ENCODE results near the gene ELFN1.

Gene ELFN1

DNA sequence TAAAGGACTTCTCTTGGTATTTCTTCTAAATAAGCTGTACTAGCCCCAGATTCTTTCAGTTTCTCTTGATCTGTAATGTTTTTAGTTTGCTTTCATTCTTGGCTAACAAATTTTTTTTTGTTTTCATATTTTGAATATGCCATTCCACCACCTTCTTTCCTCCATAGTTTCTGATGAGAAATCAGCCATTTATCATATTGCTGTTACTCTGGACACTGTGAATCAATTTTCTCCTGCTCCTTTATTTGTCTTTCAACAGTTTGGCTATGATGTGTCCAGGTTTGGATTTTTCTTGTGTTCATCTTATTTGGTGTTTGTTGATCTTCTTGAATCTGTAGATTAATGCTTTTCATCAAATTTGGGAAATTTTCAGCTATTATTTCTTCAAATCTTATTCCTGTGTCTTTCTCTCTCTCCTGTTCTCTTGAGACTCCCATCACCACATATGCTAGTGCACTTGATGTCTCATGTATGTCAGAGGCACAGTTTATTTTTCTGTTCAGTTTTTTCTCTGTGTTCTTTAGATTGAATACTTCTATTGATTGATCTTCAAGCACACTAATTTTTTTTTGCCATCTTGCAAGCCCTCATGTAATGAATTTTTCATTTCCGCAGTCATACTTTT lies 15.0 kb downstream of the ELFN1 start:
- TF ChIP-seq, protein P1, sequence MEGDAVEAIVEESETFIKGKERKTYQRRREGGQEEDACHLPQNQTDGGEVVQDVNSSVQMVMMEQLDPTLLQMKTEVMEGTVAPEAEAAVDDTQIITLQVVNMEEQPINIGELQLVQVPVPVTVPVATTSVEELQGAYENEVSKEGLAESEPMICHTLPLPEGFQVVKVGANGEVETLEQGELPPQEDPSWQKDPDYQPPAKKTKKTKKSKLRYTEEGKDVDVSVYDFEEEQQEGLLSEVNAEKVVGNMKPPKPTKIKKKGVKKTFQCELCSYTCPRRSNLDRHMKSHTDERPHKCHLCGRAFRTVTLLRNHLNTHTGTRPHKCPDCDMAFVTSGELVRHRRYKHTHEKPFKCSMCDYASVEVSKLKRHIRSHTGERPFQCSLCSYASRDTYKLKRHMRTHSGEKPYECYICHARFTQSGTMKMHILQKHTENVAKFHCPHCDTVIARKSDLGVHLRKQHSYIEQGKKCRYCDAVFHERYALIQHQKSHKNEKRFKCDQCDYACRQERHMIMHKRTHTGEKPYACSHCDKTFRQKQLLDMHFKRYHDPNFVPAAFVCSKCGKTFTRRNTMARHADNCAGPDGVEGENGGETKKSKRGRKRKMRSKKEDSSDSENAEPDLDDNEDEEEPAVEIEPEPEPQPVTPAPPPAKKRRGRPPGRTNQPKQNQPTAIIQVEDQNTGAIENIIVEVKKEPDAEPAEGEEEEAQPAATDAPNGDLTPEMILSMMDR (IDR thresholded peaks at IDR 0.05; ENCODE audit: borderline replicate concordance, insufficient read depth, low read depth, low read length) = no peak

DNA sequence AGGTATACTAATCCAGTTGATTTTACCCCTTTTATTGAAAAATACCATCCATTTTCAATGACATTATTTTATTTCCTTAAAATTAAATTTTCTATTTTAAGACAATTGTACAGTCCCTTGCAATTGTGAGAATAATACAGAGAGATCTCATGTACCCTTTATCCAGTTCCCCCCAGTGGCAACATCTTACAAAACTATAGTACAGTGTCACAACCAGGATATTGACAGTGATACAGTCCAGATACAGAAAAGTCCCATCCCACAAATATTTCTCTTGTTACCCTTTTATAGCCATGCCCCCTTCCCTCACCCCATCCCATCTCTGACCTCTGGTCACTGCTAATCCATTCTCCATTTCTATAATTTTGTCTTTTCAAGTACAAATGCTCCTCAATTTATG lies 18.5 kb downstream of the ELFN1 start:
- TF ChIP-seq, protein P1 (IDR thresholded peaks at IDR 0.05; ENCODE audit: borderline replicate concordance, insufficient read depth, low read depth, low read length) = no peak
- H3K4me3 ChIP-seq (ENCODE audit: low read depth, low read length) = no peak overlapping the region

More for the DNA sequence above, 15.0 kb downstream of the ELFN1 start:
- H3K4me3 ChIP-seq (ENCODE audit: low read depth, low read length) = no peak overlapping the region

DNA sequence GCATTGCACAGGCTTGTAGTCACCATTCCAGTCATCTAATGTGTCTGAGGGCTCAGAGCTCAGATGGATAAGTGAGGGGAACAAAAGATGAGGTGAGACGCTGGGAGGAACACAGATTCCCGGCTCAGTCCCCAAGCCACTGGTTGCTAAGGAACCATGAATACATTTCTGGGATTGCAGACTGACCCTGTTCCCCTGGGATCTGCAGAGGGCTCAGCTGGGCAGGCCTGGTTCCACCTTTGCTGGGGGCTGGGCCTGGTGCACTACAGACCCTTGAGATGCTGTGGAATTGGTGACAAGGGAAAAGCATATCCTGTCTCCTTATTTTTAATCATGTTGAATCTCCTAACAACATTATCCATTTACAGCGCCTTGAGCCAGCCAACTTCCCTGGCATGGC lies 19.2 kb downstream of the ELFN1 start:
- no peak overlapping the region for H3K4me3 ChIP-seq (ENCODE audit: low read depth, low read length)
- TF ChIP-seq, protein P1 (IDR thresholded peaks at IDR 0.05; ENCODE audit: borderline replicate concordance, insufficient read depth, low read depth, low read length) = no peak

DNA sequence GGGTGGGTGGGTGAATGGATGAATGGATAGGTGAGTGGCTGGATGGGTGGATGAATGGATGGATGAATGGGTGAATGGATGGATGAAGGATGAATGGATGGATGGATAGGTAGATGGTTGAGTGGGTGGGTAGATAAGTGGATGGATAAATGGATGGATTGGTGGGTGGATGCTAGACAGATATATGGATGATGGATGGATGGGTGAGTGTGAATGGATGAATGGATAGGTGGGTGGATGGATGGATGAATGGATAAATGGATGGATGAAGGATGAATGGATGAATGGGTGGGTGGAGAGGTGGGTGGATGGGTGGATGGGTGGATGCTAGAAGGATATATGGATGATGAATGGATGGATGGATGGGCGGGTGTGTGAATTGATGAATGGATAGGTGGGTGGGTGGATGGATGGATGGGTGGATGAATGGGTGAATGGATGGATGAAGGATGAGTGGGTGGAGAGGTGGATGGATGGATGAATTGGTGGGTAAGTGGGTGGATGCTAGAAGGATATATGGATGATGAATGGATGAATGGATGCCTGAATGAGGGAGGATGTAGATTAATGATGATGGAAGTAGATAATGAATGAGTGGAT lies 20.4 kb downstream of the ELFN1 start:
- no peak overlapping the region for H3K4me3 ChIP-seq (ENCODE audit: low read depth, low read length)
- TF ChIP-seq, protein P1 (IDR thresholded peaks at IDR 0.05; ENCODE audit: borderline replicate concordance, insufficient read depth, low read depth, low read length) = no peak

DNA sequence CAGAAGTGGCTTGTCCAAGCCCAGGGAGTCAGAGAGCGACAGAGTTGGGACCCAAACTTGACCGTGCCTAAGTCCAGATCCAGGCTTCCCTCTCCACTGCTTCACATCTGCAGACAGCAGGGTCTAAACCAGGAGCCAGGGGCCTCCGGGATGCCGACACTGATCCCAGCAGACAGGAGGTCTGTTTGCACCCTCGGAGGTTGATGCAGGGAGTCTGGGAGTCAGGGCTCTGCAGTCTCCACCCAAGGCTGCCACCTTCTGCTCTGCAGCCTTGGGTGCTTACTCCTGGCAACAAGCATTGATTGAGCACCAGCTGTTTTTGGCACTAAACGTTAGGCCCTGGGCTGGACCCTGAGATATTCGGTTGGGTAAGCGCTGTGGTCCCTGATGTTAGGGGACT lies 21.0 kb downstream of the ELFN1 start:
- TF ChIP-seq, protein P1 (IDR thresholded peaks at IDR 0.05; ENCODE audit: borderline replicate concordance, insufficient read depth, low read depth, low read length) = no peak
- H3K4me3 ChIP-seq (ENCODE audit: low read depth, low read length) = no peak overlapping the region

DNA sequence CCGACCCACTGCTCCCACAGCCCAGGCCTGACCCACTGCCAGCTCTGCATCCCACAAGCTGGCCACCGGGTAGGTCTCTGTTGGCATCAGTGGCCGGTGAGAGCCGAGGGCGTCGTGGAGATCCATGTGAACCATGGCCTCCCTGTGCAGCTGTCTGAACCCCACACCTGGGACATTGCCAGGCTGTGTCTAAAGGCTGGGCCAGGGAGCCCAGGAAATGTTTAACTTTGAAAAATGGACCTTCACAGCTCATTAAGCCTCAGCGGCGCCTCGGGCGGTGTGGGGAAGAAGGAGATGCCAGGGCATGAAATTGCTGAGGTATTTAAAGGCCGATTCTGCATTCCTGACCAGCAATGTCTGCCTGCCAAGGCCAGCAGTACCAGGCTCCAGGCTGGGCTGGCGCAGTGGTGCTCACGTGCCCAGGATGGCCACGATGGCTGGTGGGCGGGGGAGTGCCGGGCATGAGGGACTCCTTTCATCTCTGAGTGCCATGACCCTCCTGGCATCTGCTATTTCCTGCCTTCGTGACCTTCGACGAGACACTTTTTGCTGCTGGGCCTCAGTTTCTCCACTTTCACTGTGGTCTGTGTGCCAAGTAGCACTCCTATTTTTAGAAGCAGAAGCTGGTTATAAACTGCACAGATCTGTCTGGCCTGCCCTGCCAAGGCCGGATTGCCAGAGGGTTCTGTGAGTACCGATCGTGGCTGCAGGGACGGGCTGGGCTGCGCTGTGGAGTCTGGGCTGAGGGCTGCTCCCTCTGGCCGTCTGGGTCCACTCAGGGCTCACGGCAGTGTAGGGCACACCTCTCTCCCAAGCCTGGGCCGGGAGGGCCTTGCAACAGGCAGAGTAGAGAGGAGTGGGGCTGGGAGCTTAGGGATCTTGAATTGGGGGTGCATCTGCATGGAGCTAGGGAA lies 21.8 kb downstream of the ELFN1 start:
- TF ChIP-seq, protein P1 (IDR thresholded peaks at IDR 0.05; ENCODE audit: borderline replicate concordance, insufficient read depth, low read depth, low read length) = no peak
- H3K4me3 ChIP-seq (ENCODE audit: low read depth, low read length) = no peak overlapping the region
